ENCODE results near the gene ALKBH3. TPM values are rescaled to one million over a fixed set of nuclear protein-coding genes. Genes with fewer than 3 reads are reported as not detected.

Gene ALKBH3
- total and polyA plus RNA-seq, 5 donors, result 15.1 to 18.6 (median 17.4) TPM

GRCh38 chr11:43931717-43932039, 51.0 kb downstream of the ALKBH3 start:
- Histone ChIP-seq H3K27ac (ENCODE audit: low read length) (no peak overlapping the region), H3K27me3 (ENCODE audit: control insufficient read depth, insufficient read depth) (no peaks in the 10 kb centered on the region), H3K9me3 (ENCODE audit: control insufficient read depth, low read length) (no peaks in the 10 kb centered on the region), H3K4me1 (ENCODE audit: control insufficient read depth, insufficient read depth, low read length) (peaks cover 2% of the 10 kb centered on the region), H3K4me3 (ENCODE audit: low read length) (no peak overlapping the region)
- ATAC-seq (no peak), DNase-seq (no peak)
- 74% methylated on average over 4 of the region's 4 CpGs for WGBS
- intact Hi-C loops (cut with DNase I), result no loop called here

GRCh38 chr11:43933226-43933607, 52.6 kb downstream of the ALKBH3 start:
- Histone ChIP-seq H3K27ac (ENCODE audit: low read length) (no peak overlapping the region), H3K4me1 (ENCODE audit: control insufficient read depth, insufficient read depth, low read length) (peaks cover 2% of the 10 kb centered on the region), H3K27me3 (ENCODE audit: control insufficient read depth, insufficient read depth) (no peaks in the 10 kb centered on the region), H3K9me3 (ENCODE audit: control insufficient read depth, low read length) (no peaks in the 10 kb centered on the region), H3K4me3 (ENCODE audit: low read length) (no peak overlapping the region)
- no peak for ATAC-seq
- intact Hi-C loops (cut with DNase I), result no loop called here
- WGBS, result 84% methylated on average over 1 of the region's 1 CpG
- DNase-seq, result no peak

GRCh38 chr11:43933608-43934551, 53.2 kb downstream of the ALKBH3 start:
- ATAC-seq (peak; percentile 16 to 21), DNase-seq (peak in 2 of 3 donors; percentile 68 to 73)
- WGBS, result 44% methylated on average over 20 of the region's 20 CpGs
- Histone ChIP-seq H3K27me3 (ENCODE audit: control insufficient read depth, insufficient read depth) (no peaks in the 10 kb centered on the region), H3K27ac (ENCODE audit: low read length) (no peak overlapping the region), H3K9me3 (ENCODE audit: control insufficient read depth, low read length) (no peaks in the 10 kb centered on the region), H3K4me1 (ENCODE audit: control insufficient read depth, insufficient read depth, low read length) (peaks cover 2% of the 10 kb centered on the region), H3K4me3 (ENCODE audit: low read length) (no peak overlapping the region)
- intact Hi-C loops (cut with DNase I), result no loop called here

GRCh38 chr11:43934601-43935423, 54.2 kb downstream of the ALKBH3 start:
- intact Hi-C loops (cut with DNase I), result no loop called here
- Histone ChIP-seq H3K27ac (ENCODE audit: low read length) (no peak overlapping the region), H3K4me1 (ENCODE audit: control insufficient read depth, insufficient read depth, low read length) (peaks cover 2% of the 10 kb centered on the region), H3K9me3 (ENCODE audit: control insufficient read depth, low read length) (no peaks in the 10 kb centered on the region), H3K4me3 (ENCODE audit: low read length) (no peak overlapping the region), H3K27me3 (ENCODE audit: control insufficient read depth, insufficient read depth) (no peaks in the 10 kb centered on the region)
- WGBS, result 80% methylated on average over 14 of the region's 14 CpGs
- peak in 1 of 2 donors; percentile 10 for ATAC-seq
- no peak for DNase-seq

GRCh38 chr11:43935424-43935979, 54.9 kb downstream of the ALKBH3 start:
- Histone ChIP-seq H3K9me3 (ENCODE audit: control insufficient read depth, low read length) (no peaks in the 10 kb centered on the region), H3K27ac (ENCODE audit: low read length) (no peak overlapping the region), H3K27me3 (ENCODE audit: control insufficient read depth, insufficient read depth) (no peaks in the 10 kb centered on the region), H3K4me1 (ENCODE audit: control insufficient read depth, insufficient read depth, low read length) (peaks cover 2% of the 10 kb centered on the region), H3K4me3 (ENCODE audit: low read length) (no peak overlapping the region)
- DNase-seq (no peak), ATAC-seq (no peak)
- 69% methylated on average over 7 of the region's 7 CpGs for WGBS
- intact Hi-C loops (cut with DNase I), result no loop called here

- WGBS, result 66% methylated on average over 7 of the region's 7 CpGs
- DNase-seq (no peak), ATAC-seq (peak in 1 of 2 donors; percentile 37)
- Histone ChIP-seq H3K4me1 (ENCODE audit: control insufficient read depth, insufficient read depth, low read length) (peaks cover under 1% of the 10 kb centered on the region), H3K27me3 (ENCODE audit: control insufficient read depth, insufficient read depth) (no peaks in the 10 kb centered on the region), H3K9me3 (ENCODE audit: control insufficient read depth, low read length) (no peaks in the 10 kb centered on the region), H3K27ac (ENCODE audit: low read length) (no peak overlapping the region), H3K4me3 (ENCODE audit: low read length) (no peak overlapping the region)
- intact Hi-C loops (cut with DNase I), result no loop called here
Observed at GRCh38 chr11:43936076-43936475, 55.4 kb downstream of the ALKBH3 start.

- intact Hi-C loops (cut with DNase I), result no loop called here
- Histone ChIP-seq H3K4me1 (ENCODE audit: control insufficient read depth, insufficient read depth, low read length) (no peaks in the 10 kb centered on the region), H3K27me3 (ENCODE audit: control insufficient read depth, insufficient read depth) (no peaks in the 10 kb centered on the region), H3K9me3 (ENCODE audit: control insufficient read depth, low read length) (no peaks in the 10 kb centered on the region), H3K27ac (ENCODE audit: low read length) (no peak overlapping the region), H3K4me3 (ENCODE audit: low read length) (no peak overlapping the region)
- WGBS, result 56% methylated on average over 14 of the region's 14 CpGs
- ATAC-seq (no peak), DNase-seq (no peak)
Observed at GRCh38 chr11:43937434-43938411, 57.1 kb downstream of the ALKBH3 start.

GRCh38 chr11:43941257-43941994, 60.8 kb downstream of the ALKBH3 start:
- 63% methylated on average over 5 of the region's 5 CpGs for WGBS
- Histone ChIP-seq H3K27me3 (ENCODE audit: control insufficient read depth, insufficient read depth) (no peaks in the 10 kb centered on the region), H3K4me3 (ENCODE audit: low read length) (peak overlapping the region; percentile 73), H3K4me1 (ENCODE audit: control insufficient read depth, insufficient read depth, low read length) (no peaks in the 10 kb centered on the region), H3K9me3 (ENCODE audit: control insufficient read depth, low read length) (no peaks in the 10 kb centered on the region), H3K27ac (ENCODE audit: low read length) (peak overlapping the region; percentile 75)
- DNase-seq (no peak), ATAC-seq (no peak)
- intact Hi-C loops (cut with DNase I), result loop anchor here in 1 of 4 donors (5.0 to 10.0 kb wide), 3 partner anchors 46 to 93 kb away; no protein-coding TSS in a partner anchor

GRCh38 chr11:43942662-43943371, 62.2 kb downstream of the ALKBH3 start:
- H3K4me3 ChIP-seq (ENCODE audit: low read length), result peak overlapping the region; percentile 73
- H3K4me1 ChIP-seq (ENCODE audit: control insufficient read depth, insufficient read depth, low read length), result no peaks in the 10 kb centered on the region
- peak overlapping the region; percentile 56 for H3K27ac ChIP-seq (ENCODE audit: low read length)
- intact Hi-C loops (cut with DNase I), result loop anchor here in 1 of 4 donors (5.0 to 10.0 kb wide), 3 partner anchors 44 to 92 kb away; no protein-coding TSS in a partner anchor
- ATAC-seq (peak in 1 of 2 donors; percentile 12), DNase-seq (peak in 2 of 3 donors; percentile 78)
- H3K27me3 ChIP-seq (ENCODE audit: control insufficient read depth, insufficient read depth), result no peaks in the 10 kb centered on the region
- H3K9me3 ChIP-seq (ENCODE audit: control insufficient read depth, low read length), result no peaks in the 10 kb centered on the region
- under 1% methylated on average over 94 of the region's 94 CpGs for WGBS
